ENCODE results near the gene RBMS3.

GRCh38 chr3:29582273-29582672 is 301.4 kb downstream of the RBMS3 start:
- TF ChIP-seq CTCF (IDR thresholded peaks at IDR 0.05) (no peak), POLR2A (IDR thresholded peaks at IDR 0.05) (no peak)
